VCaP (cell line): ENCODE measurements around the gene MRPL53.
A peak's percentile ranks its signal among the peaks of the same experiment; 100 is the strongest.

Source experiments
- H3K27ac ChIP-seq: fragments of 450-650 bp; 2 replicates; pipeline ENCODE4 v1.5.1; 2017
- CTCF ChIP-seq: fragments of 450-650 bp; conservative IDR thresholded peaks from 2 replicates; pipeline ENCODE4 v1.5.1; 2017; ENCODE audit warnings: mild to moderate bottlenecking, moderate library complexity

MRPL53 gene

GRCh38 chr2:74499940-74500577, 27.6 kb upstream of the MRPL53 start:
- H3K27ac ChIP-seq, result no peak overlapping the region
- TF ChIP-seq CTCF, result no peak

- no peak for TF ChIP-seq CTCF
- H3K27ac ChIP-seq, result no peak within 1 kb of the TSS; the same call in 1 of the 2 replicates
Measured at GRCh38 chr2:74499267-74499939, 26.9 kb upstream of the MRPL53 start, which contains the start of gene LBX2. Gene LBX2 (minus strand): TSS chr2:74499603. CDS start chr2:74499537, 66 bp downstream.

GRCh38 chr2:74498500-74499266, 26.2 kb upstream of the MRPL53 start:
- no peak for TF ChIP-seq CTCF
- H3K27ac ChIP-seq, result peak overlapping the region; percentile 27; the same call in 1 of the 2 replicates

GRCh38 chr2:74497777-74498499, 25.5 kb upstream of the MRPL53 start:
- peak overlapping the region; percentile 27; the same call in 1 of the 2 replicates for H3K27ac ChIP-seq
- no peak for TF ChIP-seq CTCF

- no peak for TF ChIP-seq CTCF
- H3K27ac ChIP-seq, result peak overlapping the region; percentile 27; the same call in 1 of the 2 replicates
Measured at GRCh38 chr2:74496997-74497776, 24.7 kb upstream of the MRPL53 start.

- H3K27ac ChIP-seq, result no peak overlapping the region
- TF ChIP-seq CTCF, result no peak
Measured at GRCh38 chr2:74495440-74495839, 23.0 kb upstream of the MRPL53 start.
